ENCODE results near the gene GTF3C2.

DNA sequence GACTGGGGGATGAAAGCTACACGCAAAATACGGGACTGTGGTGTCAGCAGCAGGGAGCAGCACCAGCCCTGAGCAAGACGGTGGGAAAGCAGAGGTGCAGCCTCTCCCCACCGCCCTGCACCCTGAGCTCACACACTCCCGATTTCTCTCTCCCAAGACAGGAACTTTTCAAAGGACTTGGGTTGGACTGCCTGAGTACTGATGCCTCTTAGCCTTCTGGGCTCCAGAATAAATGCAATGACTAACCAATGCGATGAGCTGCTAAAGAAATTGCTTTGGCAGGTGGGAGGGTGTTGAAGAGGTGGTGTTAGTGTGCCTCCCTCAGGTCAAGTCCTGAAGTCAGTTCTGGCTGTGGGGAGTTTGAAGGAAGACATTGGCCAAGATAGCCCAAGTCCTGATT is 64.7 kb downstream of the GTF3C2 start:
- no peak for TF ChIP-seq RAD21 (IDR thresholded peaks at IDR 0.05; ENCODE audit: low read length)
- TF ChIP-seq SMC3 (IDR thresholded peaks at IDR 0.05; ENCODE audit: low read depth, low read length), result no peak
- TF ChIP-seq CTCF (conservative IDR thresholded peaks at IDR 0.05; ENCODE audit: low read depth, low read length), result no peak; the same call in 1 of the 2 replicates
- no peak for TF ChIP-seq BHLHE40 (IDR thresholded peaks at IDR 0.05; ENCODE audit: low read depth, low read length)
- TF ChIP-seq POLR2A (IDR thresholded peaks at IDR 0.05; ENCODE audit: low read depth, low read length), result no peak
- TF ChIP-seq MAZ (IDR thresholded peaks at IDR 0.05; ENCODE audit: borderline replicate concordance, low read depth, low read length), result no peak
- TF ChIP-seq CEBPB (IDR thresholded peaks at IDR 0.05; ENCODE audit: low read depth, low read length), result no peak
- TF ChIP-seq MAFK (IDR thresholded peaks at IDR 0.05; ENCODE audit: low read depth, low read length), result no peak
- no peak for TF ChIP-seq RFX5 (IDR thresholded peaks at IDR 0.05; ENCODE audit: low read depth, low read length)
- TF ChIP-seq NFE2L2 (IDR thresholded peaks at IDR 0.05; ENCODE audit: low read depth, low read length), result no peak
- TF ChIP-seq FOS (IDR thresholded peaks at IDR 0.05; ENCODE audit: low read depth, low read length), result no peak

All from IMR-90 (cell line).